ENCODE measurements around the gene EDAR. TPM values are rescaled to one million over a fixed set of nuclear protein-coding genes. Genes with fewer than 3 reads are reported as not detected.

Gene EDAR
- total RNA-seq, 1 experiment from 2014 or later, result 0.15 TPM

DNA sequence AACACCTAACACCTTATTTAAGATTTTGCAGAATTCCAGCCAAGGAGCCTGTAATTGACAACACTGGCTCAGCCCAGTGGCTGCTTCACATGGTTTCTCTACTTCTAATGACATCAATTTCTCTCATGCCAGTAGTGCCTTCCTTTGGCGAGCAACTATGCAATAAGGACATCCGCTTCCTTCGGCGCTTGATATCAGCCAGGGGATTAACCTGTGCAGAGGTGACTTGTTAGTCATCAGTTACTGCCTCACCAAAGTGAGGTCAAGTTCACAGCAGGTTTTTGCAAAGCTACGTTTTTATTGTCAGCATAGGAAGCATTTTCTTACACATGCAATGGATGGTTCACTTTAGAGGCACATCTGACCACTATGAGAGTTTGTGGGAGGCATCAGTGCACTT, 24.0 kb upstream of the EDAR start:
- Histone ChIP-seq H3K79me2 (ENCODE audit: insufficient read depth, low read length) (no peaks in the 10 kb centered on the region), H3K27me3 (ENCODE audit: insufficient read depth, low read length) (peaks cover 3% of the 10 kb centered on the region; the same call in 1 of the 2 replicates), H2AFZ (ENCODE audit: low read depth, low read length, poor library complexity, severe bottlenecking) (no peak overlapping the region), H3K9me2 (ENCODE audit: insufficient read depth) (no peaks in the 10 kb centered on the region), H4K20me1 (ENCODE audit: insufficient read depth) (no peaks in the 10 kb centered on the region), H3K9me3 (ENCODE audit: control insufficient read depth in 1 of 2, insufficient read depth in 1 of 2, low read depth in 1 of 2, low read length in 2 of 2) (no peaks in the 10 kb centered on the region), H3K27ac (ENCODE audit: low read depth, low read length) (no peak overlapping the region), H3K4me3 (replicated peaks in 1 of 2; ENCODE audit: low read depth in 1 of 2, low read length in 2 of 2) (no peak overlapping the region), H3K36me3 (ENCODE audit: control insufficient read depth in 1 of 2, insufficient read depth in 2 of 2, low read length in 2 of 2) (no peaks in the 10 kb centered on the region), H3K9ac (ENCODE audit: low read length) (no peak overlapping the region), H3K4me1 (ENCODE audit: control insufficient read depth in 1 of 2, insufficient read depth in 2 of 2, low read length in 2 of 2) (0 out of 4 replicates have a peak, but pooled peaks cover 0 to 3% of the 10 kb centered on the region in 2 experiments), H3K4me2 (ENCODE audit: low read length) (no peak overlapping the region)
- TF ChIP-seq SP1 (IDR thresholded peaks at IDR 0.05; ENCODE audit: low read depth), result no peak
- no peak for TF ChIP-seq JUND (IDR thresholded peaks at IDR 0.05)
- TF ChIP-seq POLR2AphosphoS5 (IDR thresholded peaks at IDR 0.05; ENCODE audit: low read depth, low read length), result no peak
- no peak for TF ChIP-seq FOSL1 (IDR thresholded peaks at IDR 0.05; ENCODE audit: low read depth)
- TF ChIP-seq, protein P1, sequence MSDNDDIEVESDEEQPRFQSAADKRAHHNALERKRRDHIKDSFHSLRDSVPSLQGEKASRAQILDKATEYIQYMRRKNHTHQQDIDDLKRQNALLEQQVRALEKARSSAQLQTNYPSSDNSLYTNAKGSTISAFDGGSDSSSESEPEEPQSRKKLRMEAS (IDR thresholded peaks at IDR 0.05), result no peak
- TF ChIP-seq CEBPB (IDR thresholded peaks at IDR 0.05; ENCODE audit: low read depth), result no peak
- TF ChIP-seq POLR2A (IDR thresholded peaks at IDR 0.05; ENCODE audit: borderline replicate concordance, extremely low read depth, insufficient read depth, insufficient read length), result no peak
- TF ChIP-seq TCF7L2 (IDR thresholded peaks at IDR 0.05; ENCODE audit: borderline replicate concordance, extremely low read depth, insufficient read depth, insufficient read length), result no peak
- TF ChIP-seq ELF1 (IDR thresholded peaks at IDR 0.05; ENCODE audit: borderline replicate concordance, low read depth), result no peak
- no peak for TF ChIP-seq SIN3A (IDR thresholded peaks at IDR 0.05; ENCODE audit: low read depth)
- TF ChIP-seq RAD21 (IDR thresholded peaks at IDR 0.05; ENCODE audit: low read depth), result no peak
- TF ChIP-seq ZNF274 (IDR thresholded peaks at IDR 0.05; ENCODE audit: low read depth, low read length), result no peak
- no peak for TF ChIP-seq EZH2phosphoT487 (IDR thresholded peaks at IDR 0.05; ENCODE audit: borderline replicate concordance)
- no peak for TF ChIP-seq SRF (IDR thresholded peaks at IDR 0.05; ENCODE audit: low read depth)
- no peak for TF ChIP-seq YY1 (IDR thresholded peaks at IDR 0.05; ENCODE audit: extremely low read depth, insufficient replicate concordance, low read depth, low read length)
- no peak for TF ChIP-seq EZH2 (IDR thresholded peaks at IDR 0.05)
- BruUV-seq (replicated peaks), result no TSS peak
- intact Hi-C loops (cut with micrococcal nuclease), result no loop called here
- no peak for DNase-seq (ENCODE audit: low read depth, low spot score)
- POLR2A ChIA-PET, result no interaction called here
- CTCF ChIA-PET, result no interaction called here
- RAD21 ChIA-PET (ENCODE audit: low non-redundant PET in 1 of 2, low total read pairs in 2 of 2, uncharacterized antibody in 2 of 2, unreplicated experiment in 2 of 2), result no interaction called here
- ATAC-seq, result no peak
